NOMO-1 treated with DMSO at 0.1 percent for 48 hours (cell line): ENCODE measurements around the gene ALB.
"Not testable (repeated sequence)": the region's sequence is repeated elsewhere in the genome, so short reads cannot be mapped to it uniquely, and the experiment has no call there.

Experiments
- DNase-seq: peaks from one replicate; lab custom pipeline; 2025; ENCODE audit not compliant: unreplicated experiment; lab: John Stamatoyannopoulos, UW

The ALB gene

DNA sequence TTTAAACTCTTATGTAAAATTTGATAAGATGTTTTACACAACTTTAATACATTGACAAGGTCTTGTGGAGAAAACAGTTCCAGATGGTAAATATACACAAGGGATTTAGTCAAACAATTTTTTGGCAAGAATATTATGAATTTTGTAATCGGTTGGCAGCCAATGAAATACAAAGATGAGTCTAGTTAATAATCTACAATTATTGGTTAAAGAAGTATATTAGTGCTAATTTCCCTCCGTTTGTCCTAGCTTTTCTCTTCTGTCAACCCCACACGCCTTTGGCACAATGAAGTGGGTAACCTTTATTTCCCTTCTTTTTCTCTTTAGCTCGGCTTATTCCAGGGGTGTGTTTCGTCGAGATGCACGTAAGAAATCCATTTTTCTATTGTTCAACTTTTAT lies at the start of gene ALB:
Gene ALB (plus strand): TSS at position 246 of the 400 bp plus-strand sequence. CDS start 41 bp downstream, at position 287.
- DNase-seq, result no peak

GRCh38 chr4:73357174-73357573 lies 46.9 kb upstream of the ALB start:
- DNase-seq, result not testable (repeated sequence)

DNA sequence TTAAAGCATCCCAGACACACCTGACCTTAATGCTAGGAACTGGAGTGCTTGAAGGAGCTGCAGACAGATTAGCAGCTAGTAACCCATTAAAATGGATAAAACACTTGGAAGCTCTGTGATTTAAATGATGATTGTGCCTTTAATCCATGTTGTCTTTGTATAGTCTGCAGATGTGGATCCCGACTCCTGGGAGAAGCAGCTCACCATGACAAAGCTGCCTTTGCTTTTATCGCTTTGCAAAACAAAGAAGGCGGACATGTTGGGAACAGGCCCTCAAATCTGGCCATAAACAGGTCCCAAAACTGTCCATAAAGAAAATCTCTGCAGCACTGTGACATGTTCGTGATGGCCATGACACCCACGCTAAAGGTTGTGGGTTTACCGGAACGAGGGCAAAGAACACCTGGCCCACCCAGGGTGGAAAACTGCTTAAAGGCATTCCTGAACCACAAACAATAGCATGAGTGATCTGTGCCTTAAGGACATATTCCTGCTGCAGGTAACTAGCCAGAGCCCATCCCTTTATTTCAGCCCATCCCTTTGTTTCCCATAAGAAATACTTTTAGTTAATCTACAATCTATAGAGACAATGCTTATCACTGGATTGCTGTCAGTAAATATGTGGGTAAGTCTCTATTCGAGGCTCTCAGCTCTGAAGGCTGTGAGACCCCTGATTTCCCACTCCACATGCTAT lies 34.4 kb upstream of the ALB start:
- not testable (repeated sequence) for DNase-seq

DNA sequence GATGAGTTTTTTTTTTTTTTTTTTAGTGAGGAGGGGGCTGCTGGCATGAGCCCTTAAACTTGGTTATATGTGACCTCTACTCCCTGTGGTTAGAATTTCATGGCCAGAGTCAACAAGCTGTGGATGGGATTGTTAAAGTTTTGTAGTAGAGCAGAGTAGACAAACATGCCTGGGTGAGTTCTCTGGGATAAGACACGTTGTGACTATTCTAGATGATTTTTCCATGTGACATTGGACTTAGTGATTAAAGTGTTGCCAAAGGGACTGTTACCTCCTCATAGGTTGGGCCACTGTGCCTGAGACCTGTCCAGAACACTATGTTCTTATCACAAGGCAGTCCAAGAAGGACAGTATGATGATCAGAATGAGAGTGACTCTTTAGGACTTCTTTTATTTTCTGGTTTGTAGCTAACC lies 28.8 kb upstream of the ALB start:
- no peak for DNase-seq

DNA sequence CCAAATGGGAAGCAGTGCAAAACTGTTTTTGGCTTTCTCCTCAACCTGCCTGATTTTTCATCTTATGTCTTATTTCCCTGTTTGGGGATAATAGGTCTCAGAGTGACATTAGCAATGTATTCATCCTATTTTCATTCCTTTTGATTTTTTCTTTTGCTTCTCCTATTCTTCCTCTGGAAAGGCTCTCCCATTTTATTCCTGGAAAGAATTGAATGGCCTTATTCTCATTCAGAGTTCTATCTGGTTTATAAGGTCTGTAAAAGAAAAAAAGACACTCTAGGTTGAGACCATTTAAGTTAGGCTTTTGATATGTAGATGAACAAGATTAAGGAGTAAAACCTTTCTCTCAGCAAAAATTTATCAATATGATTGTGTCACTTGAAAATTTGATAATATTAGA lies 27.8 kb upstream of the ALB start:
- DNase-seq, result no peak

DNA sequence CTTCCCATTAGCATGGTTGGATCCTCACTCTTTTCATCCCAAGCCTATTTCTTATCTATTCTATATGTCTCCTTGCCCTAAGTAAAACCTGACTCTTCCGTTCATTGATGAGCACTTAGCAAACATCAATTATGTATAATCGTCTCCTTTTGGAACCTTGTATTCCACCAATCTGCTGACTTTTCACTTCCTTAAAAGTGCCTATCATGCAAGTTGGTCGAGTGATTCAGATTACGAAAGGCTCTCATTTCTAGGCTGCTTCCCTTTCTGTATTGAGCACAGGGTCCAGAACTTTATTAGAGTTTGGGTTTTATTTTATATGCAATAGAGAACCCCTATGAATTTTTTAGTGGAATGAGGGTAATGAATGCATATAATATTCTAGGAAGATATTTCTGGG lies 27.1 kb upstream of the ALB start:
- DNase-seq, result peak; percentile 53

DNA sequence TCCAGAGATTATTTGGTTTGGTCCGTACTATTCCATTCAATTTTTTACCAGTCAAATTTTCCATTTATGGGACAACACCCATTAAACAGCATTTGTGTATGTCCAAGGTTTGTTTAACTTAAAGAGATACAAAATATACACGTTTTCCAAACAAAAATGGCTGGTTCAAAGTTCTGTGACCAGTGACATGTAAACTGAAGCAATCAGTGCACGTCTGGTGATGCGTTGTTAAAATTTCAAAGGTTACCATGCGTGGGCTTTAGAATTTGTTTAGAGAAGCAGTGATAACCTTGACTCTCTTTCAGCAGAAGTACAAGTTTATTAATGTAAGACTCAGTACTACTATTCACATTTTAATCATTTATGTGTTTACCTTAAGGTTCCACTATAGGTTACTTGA lies 25.2 kb upstream of the ALB start:
- DNase-seq, result no peak

- no peak for DNase-seq
These were observed 24.1 kb upstream of the ALB start for GRCh38 chr4:73379946-73380345.

GRCh38 chr4:73381214-73381613 lies 22.9 kb upstream of the ALB start:
- no peak for DNase-seq

- DNase-seq, result no peak
These were observed 20.6 kb upstream of the ALB start for GRCh38 chr4:73383452-73383851.

DNA sequence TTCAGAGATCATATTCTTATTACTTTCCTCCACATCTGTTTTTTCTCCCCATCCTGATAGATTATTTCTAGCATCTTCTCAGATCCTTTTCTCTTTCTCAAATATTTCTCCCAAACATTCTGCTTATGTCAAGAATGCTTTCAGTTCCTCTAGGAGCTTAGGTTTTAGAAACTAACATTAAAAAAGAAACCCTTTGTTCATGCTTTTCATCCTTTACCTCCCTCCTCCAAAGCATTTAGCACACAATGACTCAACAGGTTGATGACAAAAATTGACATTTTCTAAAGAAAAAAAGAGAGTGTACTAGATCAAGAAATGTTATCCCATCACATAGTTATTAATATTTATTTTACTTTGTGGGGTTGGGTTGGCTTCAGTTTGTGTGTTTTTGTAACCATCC lies 16.5 kb upstream of the ALB start:
- no peak for DNase-seq

DNA sequence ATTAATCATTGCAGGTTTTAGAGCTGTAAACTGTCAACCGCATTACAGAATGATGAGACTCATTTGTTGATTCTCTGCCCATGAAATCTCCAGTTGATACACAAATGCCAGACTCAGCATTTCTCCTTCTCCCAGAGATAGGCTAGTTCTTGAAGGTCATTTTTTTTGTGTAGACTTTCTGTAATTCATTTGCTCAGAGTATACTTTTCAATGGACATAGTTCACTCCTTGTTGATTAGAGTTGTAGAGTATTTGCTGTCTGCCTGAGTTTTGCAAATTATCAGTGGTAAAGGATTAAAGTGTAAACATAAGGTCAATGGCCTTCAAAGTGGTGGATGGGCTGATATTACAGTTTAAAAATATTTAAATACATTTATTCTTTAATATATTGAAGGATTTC lies 15.2 kb upstream of the ALB start:
- no peak for DNase-seq

DNA sequence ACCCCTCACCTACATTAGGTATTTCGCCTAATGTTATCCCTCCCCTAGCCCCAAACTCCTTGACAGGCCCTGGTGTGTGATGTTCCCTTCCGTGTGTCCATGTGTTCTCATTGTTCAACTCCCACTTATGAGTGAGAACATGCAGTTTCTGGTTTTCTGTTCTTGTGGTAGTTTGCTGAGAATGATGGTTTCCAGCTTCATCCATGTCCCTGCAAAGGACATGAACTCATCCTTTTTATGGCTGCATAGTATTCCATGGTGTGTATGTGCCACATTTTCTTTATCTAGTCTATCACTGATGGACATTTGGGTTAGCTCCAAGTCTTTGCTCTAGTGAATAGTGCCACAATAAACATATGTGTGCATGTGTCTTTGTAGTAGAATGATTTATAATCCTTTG lies 14.4 kb upstream of the ALB start:
- not testable (repeated sequence) for DNase-seq

- DNase-seq, result no peak
These were observed 12.3 kb upstream of the ALB start for GRCh38 chr4:73391774-73392173.

DNA sequence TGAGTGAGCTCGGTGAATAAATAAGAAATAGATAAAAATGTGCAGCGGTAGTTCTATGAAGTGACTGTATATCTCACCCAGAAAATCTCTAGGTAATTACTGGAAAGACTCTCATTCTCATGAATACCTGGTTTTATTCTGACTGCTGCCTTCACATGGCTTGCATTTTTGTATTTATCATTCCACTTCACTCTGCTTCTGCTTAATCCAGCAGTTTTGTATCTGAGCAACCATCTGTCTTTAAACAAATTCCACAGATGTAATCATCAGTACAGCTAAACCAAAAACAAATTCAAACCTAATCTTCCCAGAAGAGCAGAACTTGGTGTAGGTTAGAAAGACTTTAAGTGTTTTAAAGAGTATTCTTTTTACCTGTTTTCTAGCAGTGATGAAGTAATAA lies 11.2 kb upstream of the ALB start:
- no peak for DNase-seq

DNA sequence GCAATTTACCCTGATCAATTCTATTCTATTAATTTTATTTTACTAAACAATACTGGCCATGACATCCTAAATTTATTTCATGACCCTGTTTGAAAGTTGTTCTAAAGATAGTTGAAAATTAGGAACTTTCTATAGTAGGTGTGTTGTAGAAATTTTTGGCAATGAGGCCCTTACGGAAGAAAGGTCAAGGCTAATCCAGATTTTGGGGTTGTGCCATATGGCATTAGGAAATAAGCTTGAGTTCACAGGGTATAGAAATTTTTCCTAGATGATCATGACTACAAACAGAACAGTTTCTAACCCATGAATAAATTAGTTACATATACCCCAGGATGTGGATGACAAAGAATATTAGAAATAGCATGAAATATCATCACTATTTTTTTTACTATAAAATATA lies 7.8 kb upstream of the ALB start:
- DNase-seq, result no peak

- no peak for DNase-seq
These were observed 6.8 kb upstream of the ALB start for GRCh38 chr4:73396993-73397972.

DNA sequence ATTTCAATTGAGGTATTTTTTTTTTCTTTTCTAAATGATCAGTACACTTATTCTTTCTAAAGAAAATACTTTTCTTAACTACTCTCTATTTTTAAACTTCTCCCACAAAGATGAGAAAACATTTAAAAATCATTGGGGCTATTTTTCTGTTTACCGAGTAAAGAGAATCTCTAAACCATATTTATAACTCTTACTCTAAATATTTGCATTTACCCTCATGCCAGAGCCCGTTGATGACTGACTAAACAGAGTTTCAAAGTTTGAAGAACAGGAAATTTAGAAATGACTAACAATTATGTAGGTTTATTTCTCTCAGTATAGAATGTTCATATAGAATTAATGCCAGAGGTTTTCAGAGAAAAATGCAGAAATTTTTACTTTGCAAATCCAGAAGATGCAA lies 2.7 kb upstream of the ALB start:
- no peak for DNase-seq

DNA sequence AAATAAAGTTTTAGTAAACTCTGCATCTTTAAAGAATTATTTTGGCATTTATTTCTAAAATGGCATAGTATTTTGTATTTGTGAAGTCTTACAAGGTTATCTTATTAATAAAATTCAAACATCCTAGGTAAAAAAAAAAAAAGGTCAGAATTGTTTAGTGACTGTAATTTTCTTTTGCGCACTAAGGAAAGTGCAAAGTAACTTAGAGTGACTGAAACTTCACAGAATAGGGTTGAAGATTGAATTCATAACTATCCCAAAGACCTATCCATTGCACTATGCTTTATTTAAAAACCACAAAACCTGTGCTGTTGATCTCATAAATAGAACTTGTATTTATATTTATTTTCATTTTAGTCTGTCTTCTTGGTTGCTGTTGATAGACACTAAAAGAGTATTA lies 370 bp downstream of the ALB start:
- no peak for DNase-seq

- DNase-seq, result no peak
These were observed 1.1 kb downstream of the ALB start for GRCh38 chr4:73405138-73405537.

GRCh38 chr4:73406548-73406875 lies 2.4 kb downstream of the ALB start:
- DNase-seq, result no peak

DNA sequence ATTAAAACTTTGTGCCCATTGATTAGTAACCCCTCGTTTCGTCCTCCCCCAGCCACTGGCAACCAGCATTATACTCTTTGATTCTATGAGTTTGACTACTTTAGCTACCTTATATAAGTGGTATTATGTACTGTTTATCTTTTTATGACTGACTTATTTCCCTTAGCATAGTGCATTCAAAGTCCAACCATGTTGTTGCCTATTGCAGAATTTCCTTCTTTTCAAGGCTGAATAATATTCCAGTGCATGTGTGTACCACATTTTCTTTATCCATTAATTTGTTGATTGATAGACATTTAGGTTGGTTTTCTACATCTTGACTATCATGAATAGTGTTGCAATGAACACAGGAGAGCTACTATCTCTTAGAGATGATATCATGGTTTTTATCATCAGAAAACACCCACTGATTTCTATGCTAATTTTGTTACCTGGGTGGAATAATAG lies 3.2 kb downstream of the ALB start:
- no peak for DNase-seq
